Measurements from ENCODE around the gene TRIM10. TPM values are rescaled to one million over a fixed set of nuclear protein-coding genes. Genes with fewer than 3 reads are reported as not detected.
A peak's percentile ranks its signal among the peaks of the same experiment; 100 is the strongest.

Gene TRIM10
- total and polyA plus RNA-seq, 4 donors: 0.29 to 128 (median 0.73) TPM

- no peak for DNase-seq (ENCODE audit: low spot score)
- Histone ChIP-seq H3K27me3 (ENCODE audit: control insufficient read depth in 4 of 4, insufficient read depth in 4 of 4, low read length in 3 of 4) (peaks cover 0 to 10% (median 2%) of the 10 kb centered on the region in 4 donors), H3K4me1 (ENCODE audit: control insufficient read depth in 4 of 4, insufficient read depth in 4 of 4, low read length in 3 of 4) (peaks cover 0 to 9% (median 1%) of the 10 kb centered on the region in 4 donors), H3K9ac (ENCODE audit: low read depth in 1 of 2, low read length in 2 of 2) (no peak overlapping the region), H3K27ac (ENCODE audit: low read depth in 1 of 2, low read length in 2 of 2) (no peak overlapping the region), H3K36me3 (ENCODE audit: control insufficient read depth in 4 of 4, insufficient read depth in 3 of 4, low read depth in 1 of 4, low read length in 3 of 4) (no peaks in the 10 kb centered on the region), H3K9me3 (ENCODE audit: control insufficient read depth in 4 of 4, low read length in 3 of 4) (no peaks in the 10 kb centered on the region), H3K4me3 (ENCODE audit: low read depth in 1 of 3, low read length in 3 of 3) (no peak overlapping the region)
- TF ChIP-seq SP1 (IDR thresholded peaks at IDR 0.05) (peak; percentile 9), FOXA1 (IDR thresholded peaks at IDR 0.05) (no peak)
- WGBS: 68% methylated on average over 1 of the region's 1 CpG
Measured at GRCh38 chr6:30113841-30114240, 47.2 kb downstream of the TRIM10 start.

DNA sequence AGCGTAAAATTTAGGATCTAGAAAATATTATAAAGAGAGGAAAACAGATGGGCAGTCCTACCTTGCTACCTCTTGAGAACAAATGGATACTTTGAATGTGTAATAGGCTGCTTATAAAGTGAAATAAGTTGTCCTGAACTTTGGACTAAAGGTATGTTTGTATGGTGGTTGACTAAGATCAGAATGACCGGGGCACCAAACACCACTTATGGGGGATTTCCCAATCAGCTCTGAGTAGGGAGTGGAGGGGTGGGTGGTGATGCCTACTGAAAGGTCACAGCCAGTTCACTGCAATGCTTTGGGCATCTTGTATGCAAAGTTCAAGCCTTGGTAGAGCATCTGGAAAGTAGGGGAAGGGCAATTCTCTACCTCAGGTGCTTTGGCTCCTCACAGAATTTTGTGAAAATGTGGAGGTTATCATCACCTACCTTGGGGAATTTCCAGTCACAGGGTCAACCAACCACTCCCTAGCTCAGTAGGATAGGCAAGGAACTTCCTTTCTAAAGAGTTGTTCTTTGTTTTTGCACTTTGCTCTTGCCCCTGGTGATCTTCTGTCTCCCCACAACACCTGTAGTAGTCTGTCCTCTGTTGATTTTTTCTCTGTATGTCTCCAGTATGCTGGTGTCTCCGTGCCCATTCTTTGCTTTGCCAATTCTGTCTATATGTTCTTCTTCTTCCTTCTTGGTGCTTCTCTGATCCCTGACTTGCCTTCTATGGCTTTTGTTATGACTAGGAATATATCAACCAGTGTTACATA lies 47.8 kb downstream of the TRIM10 start, which contains the start of gene TRIM31:
Gene TRIM31 (minus strand): TSS at position 88 of the 757 bp plus-strand sequence. CDS start 285 bp downstream, outside the sequence.
- Histone ChIP-seq H3K27me3 (ENCODE audit: control insufficient read depth in 4 of 4, insufficient read depth in 4 of 4, low read length in 3 of 4) (peaks cover 0 to 10% (median 2%) of the 10 kb centered on the region in 4 donors), H3K4me3 (ENCODE audit: low read depth in 1 of 3, low read length in 3 of 3) (no peak within 1 kb of the TSS), H3K9me3 (ENCODE audit: control insufficient read depth in 4 of 4, low read length in 3 of 4) (no peaks in the 10 kb centered on the region), H3K9ac (ENCODE audit: low read depth in 1 of 2, low read length in 2 of 2) (no peak within 1 kb of the TSS), H3K4me1 (ENCODE audit: control insufficient read depth in 4 of 4, insufficient read depth in 4 of 4, low read length in 3 of 4) (peaks cover 0 to 9% (median 1%) of the 10 kb centered on the region in 4 donors), H3K36me3 (ENCODE audit: control insufficient read depth in 4 of 4, insufficient read depth in 3 of 4, low read depth in 1 of 4, low read length in 3 of 4) (no peaks in the 10 kb centered on the region), H3K27ac (ENCODE audit: low read depth in 1 of 2, low read length in 2 of 2) (no peak within 1 kb of the TSS)
- WGBS: 61% methylated on average over 3 of the region's 3 CpGs
- TF ChIP-seq HNF4G (IDR thresholded peaks at IDR 0.05): peak; percentile 42
- TF ChIP-seq SP1 (IDR thresholded peaks at IDR 0.05): peak; percentile 54
- peak; percentile 55 to 84 for TF ChIP-seq HNF4A (conservative IDR thresholded peaks at IDR 0.05)
- no peak for TF ChIP-seq CTCF (IDR thresholded peaks at IDR 0.05; ENCODE audit: low read depth, low read length, missing input control)
- TF ChIP-seq TAF1 (conservative IDR thresholded peaks at IDR 0.05): peak; percentile 19
- peak; percentile 31 to 64 for TF ChIP-seq RXRA (IDR thresholded peaks at IDR 0.05)
- TF ChIP-seq, protein P1, sequence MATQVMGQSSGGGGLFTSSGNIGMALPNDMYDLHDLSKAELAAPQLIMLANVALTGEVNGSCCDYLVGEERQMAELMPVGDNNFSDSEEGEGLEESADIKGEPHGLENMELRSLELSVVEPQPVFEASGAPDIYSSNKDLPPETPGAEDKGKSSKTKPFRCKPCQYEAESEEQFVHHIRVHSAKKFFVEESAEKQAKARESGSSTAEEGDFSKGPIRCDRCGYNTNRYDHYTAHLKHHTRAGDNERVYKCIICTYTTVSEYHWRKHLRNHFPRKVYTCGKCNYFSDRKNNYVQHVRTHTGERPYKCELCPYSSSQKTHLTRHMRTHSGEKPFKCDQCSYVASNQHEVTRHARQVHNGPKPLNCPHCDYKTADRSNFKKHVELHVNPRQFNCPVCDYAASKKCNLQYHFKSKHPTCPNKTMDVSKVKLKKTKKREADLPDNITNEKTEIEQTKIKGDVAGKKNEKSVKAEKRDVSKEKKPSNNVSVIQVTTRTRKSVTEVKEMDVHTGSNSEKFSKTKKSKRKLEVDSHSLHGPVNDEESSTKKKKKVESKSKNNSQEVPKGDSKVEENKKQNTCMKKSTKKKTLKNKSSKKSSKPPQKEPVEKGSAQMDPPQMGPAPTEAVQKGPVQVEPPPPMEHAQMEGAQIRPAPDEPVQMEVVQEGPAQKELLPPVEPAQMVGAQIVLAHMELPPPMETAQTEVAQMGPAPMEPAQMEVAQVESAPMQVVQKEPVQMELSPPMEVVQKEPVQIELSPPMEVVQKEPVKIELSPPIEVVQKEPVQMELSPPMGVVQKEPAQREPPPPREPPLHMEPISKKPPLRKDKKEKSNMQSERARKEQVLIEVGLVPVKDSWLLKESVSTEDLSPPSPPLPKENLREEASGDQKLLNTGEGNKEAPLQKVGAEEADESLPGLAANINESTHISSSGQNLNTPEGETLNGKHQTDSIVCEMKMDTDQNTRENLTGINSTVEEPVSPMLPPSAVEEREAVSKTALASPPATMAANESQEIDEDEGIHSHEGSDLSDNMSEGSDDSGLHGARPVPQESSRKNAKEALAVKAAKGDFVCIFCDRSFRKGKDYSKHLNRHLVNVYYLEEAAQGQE (IDR thresholded peaks at IDR 0.05): no peak
- TF ChIP-seq GABPA (IDR thresholded peaks at IDR 0.05 in 1 of 2, conservative IDR thresholded peaks at IDR 0.05 in 1 of 2): no peak
- DNase-seq (ENCODE audit: low spot score): no peak

DNA sequence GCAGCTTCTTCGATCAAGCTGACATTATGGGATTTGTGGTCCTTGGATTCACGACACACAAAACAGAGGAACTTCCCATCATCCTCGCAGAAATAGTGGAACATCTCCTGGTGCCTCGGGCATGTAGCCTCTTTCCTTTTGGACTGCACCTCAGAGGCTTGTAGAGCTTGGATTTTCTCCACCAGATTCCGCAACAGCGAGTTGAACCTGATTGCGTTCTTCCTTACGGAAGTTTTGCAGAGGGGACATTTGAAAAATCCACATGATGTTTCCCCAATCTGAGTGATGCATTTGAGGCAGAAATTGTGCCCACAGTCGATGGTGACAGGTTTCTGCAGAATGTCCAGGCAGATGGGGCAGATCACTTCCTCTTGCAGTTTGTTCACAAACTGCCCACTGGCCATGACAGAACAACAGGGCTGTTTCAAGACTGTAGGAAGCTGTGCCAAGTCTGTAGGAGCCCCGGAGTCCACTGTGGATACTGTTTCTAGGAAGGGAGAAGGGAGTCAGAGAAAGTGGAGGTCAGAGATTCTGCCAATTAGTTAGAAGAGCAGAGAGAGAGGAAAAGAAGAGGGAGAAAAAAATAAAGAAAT lies 48.5 kb downstream of the TRIM10 start:
- no peaks in the 10 kb centered on the region for H3K36me3 ChIP-seq (ENCODE audit: control insufficient read depth in 4 of 4, insufficient read depth in 3 of 4, low read depth in 1 of 4, low read length in 3 of 4)
- H3K9me3 ChIP-seq (ENCODE audit: control insufficient read depth in 4 of 4, low read length in 3 of 4): no peaks in the 10 kb centered on the region
- peaks cover 0 to 10% (median 2%) of the 10 kb centered on the region in 4 donors for H3K27me3 ChIP-seq (ENCODE audit: control insufficient read depth in 4 of 4, insufficient read depth in 4 of 4, low read length in 3 of 4)
- H3K4me3 ChIP-seq (ENCODE audit: low read depth in 1 of 3, low read length in 3 of 3): no peak overlapping the region
- no peak for DNase-seq (ENCODE audit: low spot score)
- H3K4me1 ChIP-seq (ENCODE audit: control insufficient read depth in 4 of 4, insufficient read depth in 4 of 4, low read length in 3 of 4): peaks cover 0 to 9% (median 1%) of the 10 kb centered on the region in 4 donors
- TF ChIP-seq, protein P1 (IDR thresholded peaks at IDR 0.05): no peak
- TF ChIP-seq MAX (IDR thresholded peaks at IDR 0.05) (no peak), RAD21 (IDR thresholded peaks at IDR 0.05) (no peak)
- no peak overlapping the region for H3K9ac ChIP-seq (ENCODE audit: low read depth in 1 of 2, low read length in 2 of 2)
- 68% methylated on average over 10 of the region's 10 CpGs for WGBS
- H3K27ac ChIP-seq (ENCODE audit: low read depth in 1 of 2, low read length in 2 of 2): no peak overlapping the region

All from liver (tissue), 9 donors.